HG03565 (cell line): ENCODE data around the gene PKDREJ.

Experiments
- ATAC-seq: cut with Tn5 transposase; IDR thresholded peaks from one replicate; pipeline ENCODE4 v1.9.1; 2021; ENCODE audit warnings: mild to moderate bottlenecking, moderate library complexity; ENCODE audit not compliant: unreplicated experiment

Gene PKDREJ

GRCh38 chr22:46290121-46290842 lies 27.1 kb upstream of the PKDREJ start:
- no peak for ATAC-seq

GRCh38 chr22:46289244-46289891 lies 26.2 kb upstream of the PKDREJ start:
- ATAC-seq: no peak

GRCh38 chr22:46288846-46289243 lies 25.7 kb upstream of the PKDREJ start:
- ATAC-seq: no peak

- peak; percentile 60 for ATAC-seq
Observed at GRCh38 chr22:46287873-46288751, 25.0 kb upstream of the PKDREJ start.

- ATAC-seq: no peak
Observed at GRCh38 chr22:46286941-46287872, 24.1 kb upstream of the PKDREJ start.

- ATAC-seq: no peak
Observed at GRCh38 chr22:46286006-46286405, 22.9 kb upstream of the PKDREJ start.

- no peak for ATAC-seq
Observed at GRCh38 chr22:46281866-46282678, 18.9 kb upstream of the PKDREJ start.

DNA sequence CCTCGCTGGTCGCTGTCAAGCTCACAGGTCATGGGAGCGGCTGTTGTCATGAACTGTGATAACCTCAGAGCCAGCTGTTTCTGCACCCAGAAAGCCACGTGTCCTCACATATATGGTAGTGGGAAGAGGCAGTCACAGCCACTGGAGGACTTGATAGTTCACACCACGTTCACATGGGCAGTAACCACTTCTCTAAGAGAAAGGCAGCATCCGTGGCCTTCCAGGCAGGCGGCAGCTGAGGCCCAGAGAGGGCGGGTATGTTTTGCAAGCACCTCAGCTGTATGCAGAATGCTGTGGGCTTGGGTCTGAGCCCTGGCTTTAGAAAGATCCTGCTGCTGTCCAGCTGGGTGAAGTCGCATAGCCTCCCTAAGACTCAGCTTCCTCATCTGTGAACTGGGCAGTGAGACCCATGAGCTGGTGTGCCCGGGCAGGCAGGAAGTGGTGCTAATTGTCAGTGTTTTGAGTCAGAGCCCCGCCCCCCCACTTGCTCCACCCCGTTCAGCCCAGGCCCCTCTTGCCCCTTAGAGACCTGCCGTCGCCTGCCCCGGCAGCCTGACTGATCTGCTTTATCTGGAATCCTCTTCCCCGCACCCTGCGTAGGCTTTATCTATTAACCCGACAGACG lies 18.0 kb upstream of the PKDREJ start:
- ATAC-seq: no peak

DNA sequence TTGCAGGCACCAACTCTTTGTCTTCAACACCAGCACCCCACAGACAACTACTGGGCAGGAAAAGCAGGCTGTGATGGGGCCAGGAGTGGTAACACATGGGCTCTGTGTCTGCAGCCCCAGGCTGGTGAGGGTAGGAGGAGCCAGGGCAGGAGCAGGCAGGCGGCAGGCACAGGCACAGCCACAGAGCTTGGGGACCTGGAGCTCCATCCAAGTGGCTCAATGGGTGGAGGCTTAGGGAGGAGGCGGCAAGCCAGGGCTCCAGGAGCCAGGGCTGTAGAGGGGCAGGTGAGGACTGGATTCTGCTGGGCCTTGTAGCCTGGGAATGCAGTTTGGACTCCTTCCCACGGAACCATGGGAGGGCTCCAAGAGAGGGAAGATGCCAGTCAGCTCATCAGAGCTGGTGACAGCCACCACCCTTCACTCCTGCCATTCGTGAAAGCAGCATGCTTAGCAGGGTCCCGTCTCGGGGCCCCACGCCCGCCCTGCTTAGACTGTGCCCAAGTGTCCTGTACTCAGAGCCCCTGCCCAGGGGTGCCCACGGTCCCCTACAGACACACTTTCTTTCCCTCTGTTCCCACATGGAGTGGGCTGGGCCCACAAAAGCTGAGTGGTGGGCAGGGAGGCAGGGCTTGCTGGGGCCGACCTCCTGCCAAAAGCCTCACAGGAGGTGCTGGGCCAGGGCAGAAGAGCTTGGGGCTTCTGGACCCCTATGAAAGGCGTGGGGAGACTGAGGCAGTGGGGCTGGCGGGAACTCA lies 17.1 kb upstream of the PKDREJ start:
- ATAC-seq: no peak

GRCh38 chr22:46278656-46279645 lies 15.8 kb upstream of the PKDREJ start:
- ATAC-seq: no peak

- ATAC-seq: no peak
Observed at GRCh38 chr22:46276563-46276962, 13.4 kb upstream of the PKDREJ start.

DNA sequence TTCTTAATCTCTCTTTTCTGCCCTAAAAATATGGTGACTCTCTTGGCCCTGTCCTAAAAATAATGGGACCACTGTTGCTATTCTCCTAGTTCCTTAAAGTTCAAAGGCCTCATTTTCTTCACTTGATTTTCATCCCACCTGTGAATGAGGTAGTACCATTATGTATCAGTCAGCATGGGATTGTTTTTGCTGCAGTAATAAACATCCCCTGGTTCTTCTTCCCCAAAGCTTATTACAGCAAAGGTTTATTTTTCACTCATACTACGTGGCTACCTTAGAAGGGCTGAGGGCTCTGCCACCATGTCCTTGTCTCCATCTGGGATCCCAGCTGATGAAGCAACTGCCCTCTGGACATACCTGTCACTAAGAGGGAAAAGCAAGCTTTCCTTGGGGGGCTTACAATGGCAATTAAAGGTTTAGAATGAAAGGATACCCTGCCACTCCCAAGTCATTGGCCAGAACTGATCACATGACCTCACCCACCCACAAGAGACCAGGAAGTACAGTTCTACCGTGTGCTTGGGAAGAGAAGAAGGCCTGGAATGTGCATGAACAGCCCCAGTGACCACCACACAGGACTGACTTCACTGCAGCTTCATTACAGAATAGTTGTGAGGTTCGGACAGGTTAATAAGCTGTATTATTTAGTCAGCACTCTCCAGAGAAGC lies 12.4 kb upstream of the PKDREJ start:
- no peak for ATAC-seq

DNA sequence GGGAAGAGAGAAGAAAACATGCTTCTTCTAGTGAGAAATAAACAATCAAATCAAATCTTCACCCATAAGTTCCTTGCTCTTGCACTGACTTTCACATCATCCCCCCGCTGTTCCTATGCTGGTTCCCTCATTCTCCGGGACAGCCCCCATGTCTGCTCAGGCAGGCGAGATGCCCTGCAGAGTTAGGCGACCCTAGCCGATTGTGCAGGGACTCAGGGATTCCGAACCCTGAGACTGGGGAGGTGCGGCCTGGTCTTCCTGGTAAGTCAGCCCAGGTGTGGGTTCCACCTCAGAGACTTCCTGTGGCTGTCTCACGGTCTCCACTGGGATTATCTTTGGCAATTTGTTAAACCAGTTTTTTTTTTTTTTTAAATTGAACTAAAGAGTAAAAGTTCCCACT lies 11.2 kb upstream of the PKDREJ start:
- no peak for ATAC-seq

DNA sequence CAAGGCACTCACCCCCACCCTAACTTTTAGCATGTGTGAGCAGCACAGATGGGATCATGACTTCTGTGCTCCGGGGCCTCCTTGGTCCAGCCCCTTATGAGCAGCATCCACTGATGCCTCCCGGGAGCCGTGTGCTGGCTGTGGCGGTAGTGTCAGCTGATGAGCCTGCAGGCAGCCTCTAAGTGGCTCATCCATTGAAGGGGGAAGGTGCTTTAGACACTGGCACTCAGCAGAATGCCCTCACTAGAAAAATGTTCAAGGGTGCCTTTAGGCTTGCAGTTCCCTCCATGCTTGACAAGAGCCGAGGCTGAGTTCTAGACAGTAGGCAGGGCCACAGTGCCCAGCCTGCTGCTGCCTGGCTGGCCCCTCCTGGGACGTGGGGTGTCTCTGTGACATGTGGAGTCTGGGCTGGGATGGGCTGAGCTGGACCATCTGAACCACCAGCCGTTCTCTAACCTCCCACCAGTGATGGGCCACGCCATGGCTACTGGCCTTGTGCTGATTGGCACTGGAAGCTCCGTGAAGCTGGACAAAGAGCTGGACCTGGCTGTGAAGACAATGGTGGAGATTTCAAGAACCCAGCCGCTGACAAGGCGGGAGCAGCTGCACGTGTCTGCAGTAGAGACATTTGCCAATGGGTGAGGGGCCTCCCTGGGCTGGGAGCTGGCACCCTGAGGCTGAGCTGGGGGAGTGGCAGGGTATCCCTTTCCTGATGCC lies 10.4 kb upstream of the PKDREJ start:
- no peak for ATAC-seq

GRCh38 chr22:46272762-46273431 lies 9.8 kb upstream of the PKDREJ start:
- no peak for ATAC-seq

GRCh38 chr22:46272196-46272595 lies 9.1 kb upstream of the PKDREJ start:
- no peak for ATAC-seq
